Stimulated activated CD8-positive, alpha-beta memory T cell treated with anti-CD3 and anti-CD28 coated beads, Interleukin-4, amount 100 ng/mL, for 4 hours (primary cell): ENCODE results near the gene FAM241B.

ENCODE experiments used
- DNase-seq, 2 donors: peaks; one replicate each; pipeline ENCODE4 v3.0.0-alpha.2; 2020; ENCODE audit warnings: low read depth in 2 of 2, low spot score in 1 of 2

FAM241B gene

DNA sequence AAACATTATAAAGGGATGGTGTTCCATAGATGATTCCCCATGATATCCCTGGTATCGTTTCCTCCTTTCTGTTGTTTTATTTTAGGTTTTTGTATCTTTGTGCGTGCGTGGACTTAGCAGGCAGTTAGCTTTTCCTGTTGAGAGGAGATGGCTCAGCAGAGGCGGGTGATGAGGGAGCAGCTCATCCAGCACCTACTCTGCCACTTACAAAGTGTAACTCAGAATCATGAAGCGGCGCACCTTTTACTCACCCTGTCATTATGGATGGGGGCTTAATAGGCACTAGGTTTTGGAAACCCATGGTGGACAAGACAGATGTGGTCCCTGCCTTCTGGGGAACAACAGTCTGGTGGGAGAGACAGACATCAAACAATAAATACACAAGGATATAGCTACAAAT lies 17.1 kb downstream of the FAM241B start:
- DNase-seq, result no peak

DNA sequence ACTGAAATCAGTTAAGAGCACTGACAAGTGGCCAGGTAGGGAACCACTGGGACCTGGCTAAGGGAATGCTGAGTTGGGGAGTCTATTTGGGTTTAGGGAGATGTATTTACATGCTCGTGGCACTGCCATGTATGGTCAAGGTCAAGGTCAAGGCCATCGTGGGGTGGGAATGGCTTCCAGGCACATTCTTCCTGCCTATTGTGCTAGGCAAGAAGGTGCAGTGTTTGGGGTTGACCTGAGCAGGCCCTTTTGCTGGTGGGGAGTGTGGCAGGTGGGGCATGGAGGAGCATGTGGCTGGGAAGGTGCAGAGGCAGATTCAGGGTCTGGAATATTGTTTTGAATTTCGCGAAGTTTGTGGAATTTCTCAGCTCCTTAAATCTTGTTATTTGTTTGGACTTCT lies 17.8 kb downstream of the FAM241B start:
- no peak for DNase-seq

DNA sequence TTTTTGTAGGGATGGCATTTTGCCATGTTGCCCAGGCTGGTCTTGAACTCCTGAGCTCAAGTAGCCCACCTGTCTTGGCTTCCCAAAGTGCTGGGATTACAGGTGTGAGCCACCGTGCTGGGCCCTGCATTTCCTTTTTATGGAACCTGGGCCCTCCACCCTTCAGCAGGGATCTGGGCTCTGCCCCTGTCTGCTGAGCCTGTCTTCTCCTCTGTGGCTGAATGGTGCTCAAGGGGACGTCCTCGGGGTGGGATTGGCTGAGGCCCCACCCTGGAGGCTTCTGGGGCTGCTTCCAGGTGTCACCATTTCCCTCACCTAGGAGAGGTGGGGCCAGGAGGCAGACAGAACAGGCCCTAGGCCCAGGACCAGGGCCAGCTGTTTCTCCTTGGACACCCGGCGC lies 18.4 kb downstream of the FAM241B start:
- DNase-seq, result no peak

DNA sequence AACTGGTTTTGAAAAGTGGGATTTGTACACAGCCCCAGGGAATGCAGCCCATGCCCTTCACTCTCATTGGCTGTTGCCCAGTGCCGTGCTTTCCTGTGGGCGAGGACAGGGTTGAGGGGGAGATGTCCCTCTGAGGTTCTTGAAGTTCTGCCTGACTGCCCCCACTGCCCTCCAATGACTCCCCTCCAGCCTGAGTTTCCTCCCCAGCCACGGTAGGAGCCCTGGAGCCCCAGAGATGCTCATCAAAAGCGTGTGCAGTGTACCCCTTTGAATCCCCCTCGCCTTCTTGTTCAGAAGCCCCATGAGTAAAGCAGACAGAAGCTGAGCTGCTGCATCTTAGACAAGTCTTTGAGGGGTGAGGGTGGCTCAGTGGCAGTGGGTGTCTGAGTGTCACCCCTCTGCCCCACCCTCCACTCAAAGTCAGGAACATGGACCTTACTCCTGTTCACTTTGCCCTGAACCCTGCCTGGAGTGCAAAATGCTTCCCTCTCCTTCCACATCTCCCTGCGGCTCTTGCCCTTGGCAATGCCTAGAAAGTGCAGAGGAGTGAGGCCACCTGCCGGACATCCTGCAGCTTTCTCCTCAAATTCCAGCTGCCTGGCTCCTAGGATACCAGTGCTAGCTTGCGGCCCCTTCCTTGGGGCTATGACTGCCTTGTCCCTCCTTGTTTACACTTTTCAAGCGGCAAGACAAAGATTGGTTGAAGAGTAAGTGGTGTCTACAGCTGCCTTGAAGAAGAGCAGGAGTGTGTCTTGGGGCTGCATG lies 19.9 kb downstream of the FAM241B start:
- DNase-seq, result no peak

DNA sequence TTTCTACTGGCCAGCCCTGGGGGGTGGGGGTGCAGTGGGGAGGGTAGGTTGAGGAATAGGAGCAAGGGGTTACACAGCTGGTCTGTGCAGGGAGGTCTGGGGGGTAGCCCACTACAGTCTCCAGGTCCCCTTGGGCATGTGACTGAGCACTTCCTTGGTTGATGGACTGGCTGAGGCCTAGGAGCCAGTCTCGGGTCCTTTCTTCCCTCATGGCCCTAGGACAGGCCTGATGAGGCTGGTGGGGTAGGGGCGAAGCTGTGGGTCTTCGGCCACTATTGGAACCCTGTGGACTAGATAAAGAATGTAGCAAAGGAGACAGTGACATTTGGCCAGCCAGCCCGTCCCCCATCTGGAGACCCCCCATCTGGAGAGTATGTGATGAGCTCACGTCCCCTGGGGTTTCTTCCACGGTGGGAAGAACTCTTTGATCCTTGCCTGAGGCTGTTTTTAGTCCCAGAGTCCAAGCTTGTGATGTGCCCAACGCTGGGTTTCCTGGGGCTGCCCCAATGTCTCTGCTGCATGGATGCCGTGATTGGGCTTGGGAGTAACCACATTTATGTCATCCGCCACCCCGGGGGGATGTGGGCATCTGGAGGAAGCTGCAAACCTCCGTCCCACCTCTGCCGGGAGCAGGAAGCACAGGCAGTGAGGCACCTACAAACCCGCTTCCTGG lies 20.7 kb downstream of the FAM241B start:
- no peak for DNase-seq

DNA sequence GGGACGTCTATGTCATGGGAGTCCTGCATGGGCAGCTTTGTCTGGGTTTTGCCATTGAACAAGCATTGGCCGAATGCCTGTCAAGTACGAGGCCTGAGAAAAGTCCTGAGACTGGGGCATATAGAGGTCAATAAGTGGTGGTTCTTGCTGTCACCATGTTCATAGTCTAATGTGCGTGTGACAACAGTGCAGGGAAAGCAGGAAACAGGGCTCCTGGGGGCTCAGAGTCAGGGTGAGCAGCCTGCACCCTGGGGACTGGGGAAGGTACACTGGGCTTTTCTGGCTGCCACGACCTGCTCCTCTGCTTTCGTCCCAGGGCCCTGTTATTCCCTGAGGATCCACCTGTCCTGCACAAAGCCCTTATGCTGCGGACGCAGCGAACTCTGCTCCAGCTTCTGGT lies 21.3 kb downstream of the FAM241B start:
- DNase-seq, result no peak

DNA sequence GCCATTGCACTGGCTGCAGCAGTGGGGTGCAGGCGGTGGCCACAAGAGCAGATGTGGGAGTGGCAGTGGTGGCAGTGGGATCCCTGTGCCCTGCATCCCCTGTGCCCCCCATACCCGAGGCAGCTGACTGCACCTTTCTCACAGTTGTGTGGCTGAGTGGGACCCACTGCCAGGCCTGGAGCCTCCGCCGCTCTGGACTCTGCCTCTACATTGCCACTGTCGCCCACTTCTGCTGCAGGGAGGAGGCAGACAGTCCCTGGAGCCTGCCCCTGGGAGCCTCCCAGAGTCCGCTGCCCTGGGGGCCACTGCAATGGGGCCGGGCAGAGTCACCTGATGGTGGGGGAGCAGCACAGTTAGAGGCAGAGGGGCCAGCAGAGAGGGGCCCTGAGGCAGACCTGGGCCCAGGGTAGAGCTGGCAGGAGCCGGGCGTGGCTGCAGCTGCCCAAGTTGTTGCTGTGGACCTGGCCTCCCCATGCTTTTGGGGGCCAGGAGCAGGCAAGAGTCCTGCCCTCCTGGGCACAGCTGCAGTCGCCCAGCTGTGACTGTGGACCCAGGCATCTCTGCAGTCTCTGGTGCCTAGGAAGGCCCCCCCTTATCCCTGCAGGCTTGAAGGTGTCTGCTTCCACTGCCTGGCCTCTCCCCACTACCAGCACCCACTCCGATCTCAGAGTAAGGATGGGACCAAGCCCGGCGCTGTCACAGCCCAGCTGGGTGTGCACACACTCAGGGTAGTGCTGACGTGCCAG lies 22.2 kb downstream of the FAM241B start:
- no peak for DNase-seq

DNA sequence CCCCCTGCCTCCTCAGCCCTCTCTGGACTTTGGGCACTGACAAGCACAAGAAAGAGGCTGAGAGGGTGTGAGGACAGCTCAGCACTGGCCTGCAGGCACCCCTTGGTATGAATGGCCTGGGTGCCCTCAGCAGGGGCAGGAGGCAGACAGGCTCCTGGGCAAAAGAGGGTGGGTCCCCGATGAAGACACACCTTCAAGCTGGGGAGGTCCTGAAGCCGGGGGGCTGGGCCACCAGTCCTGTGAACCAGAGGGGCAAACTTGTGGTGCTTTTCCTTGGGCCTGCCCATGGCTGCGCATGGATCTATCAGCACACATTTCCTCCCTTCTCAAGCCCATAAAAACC lies 22.8 kb downstream of the FAM241B start:
- no peak for DNase-seq

DNA sequence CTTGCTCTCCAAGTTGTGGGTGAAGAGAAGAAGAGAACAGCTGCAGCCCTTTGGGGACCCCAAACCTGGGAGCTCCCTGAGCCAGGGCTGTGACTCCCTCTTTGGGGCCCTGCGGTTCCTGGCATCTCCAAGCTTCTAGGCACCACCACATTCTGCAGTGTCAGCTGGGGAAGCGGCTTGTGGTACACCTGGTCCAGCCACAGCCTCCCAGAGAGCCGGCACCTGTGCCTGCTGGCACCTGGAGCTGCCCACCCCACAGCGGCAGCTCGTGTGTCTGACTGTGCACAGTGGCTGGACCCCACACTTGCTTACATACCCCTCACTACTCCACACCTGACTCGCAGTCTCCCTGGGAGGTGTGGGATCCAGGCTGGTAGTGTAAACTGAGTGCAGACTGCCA lies 23.5 kb downstream of the FAM241B start:
- DNase-seq, result no peak

DNA sequence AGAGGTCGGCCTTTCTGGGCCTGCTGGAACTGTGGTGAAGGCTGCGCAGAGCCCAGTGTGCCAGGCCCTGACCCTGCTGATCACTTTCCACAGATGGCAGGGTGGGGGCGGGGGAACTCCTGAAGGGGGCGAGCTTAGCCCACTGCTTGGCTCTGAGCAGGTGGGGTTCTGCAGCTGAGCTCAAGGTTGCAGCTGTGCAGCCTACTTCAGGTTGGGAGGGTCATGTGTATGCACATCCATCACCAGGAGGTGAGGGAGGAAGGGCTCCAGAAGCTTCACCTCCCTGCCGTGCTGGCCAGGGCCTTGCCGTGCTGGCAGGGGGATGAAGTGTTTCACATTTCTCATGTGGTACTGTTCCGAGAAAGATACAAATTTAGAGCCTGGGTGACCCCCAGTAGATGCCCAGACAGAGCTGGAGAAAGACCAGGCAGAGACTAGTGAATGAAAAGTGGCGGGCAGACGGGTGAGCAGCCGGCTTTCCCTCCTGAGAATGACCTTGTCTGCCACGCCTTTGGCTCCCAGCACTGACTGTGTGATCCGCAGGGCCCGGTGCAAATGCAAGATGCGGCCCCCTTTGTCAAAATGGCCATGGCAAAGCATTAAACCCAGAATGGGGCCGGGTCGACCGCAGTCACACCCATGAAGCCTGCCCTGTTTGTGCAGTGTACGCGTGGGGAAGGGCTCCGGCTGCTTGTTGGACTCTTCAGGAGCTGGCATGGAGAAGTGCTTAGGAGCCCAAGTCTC lies 25.2 kb downstream of the FAM241B start:
- DNase-seq, result no peak

DNA sequence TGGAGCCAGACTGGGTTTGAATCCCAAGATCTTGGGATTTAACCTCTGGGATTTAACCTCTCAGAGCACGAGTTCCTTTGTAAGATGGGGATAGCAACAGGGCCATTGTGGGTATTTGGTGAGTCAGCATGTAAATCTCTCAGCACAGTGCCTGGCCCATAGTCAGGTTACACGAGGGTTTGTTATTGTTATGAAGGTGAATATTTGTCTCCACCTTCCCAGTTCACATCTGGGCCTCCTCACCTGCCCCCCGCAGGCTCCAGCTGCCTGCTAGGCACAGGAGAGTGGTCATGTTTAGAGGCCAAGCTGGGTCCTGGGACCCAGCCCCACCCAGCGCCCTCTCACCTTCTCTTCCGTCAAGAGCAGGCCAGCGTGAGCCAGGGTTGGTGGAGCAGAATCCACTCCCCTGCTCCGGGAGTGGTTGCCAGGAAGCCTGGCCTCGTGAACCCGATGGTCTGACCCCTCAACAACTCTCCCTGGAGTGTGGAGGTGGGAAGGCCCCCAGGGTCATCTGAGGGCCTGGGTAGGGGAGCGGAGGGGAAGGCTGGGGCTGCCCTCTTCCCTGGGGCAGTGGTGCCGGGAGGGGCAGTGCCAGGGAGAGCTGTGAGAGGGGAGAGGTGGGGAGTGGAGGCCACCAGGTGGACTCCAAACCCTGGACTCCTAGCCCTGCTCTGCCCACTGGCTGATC lies 26.0 kb downstream of the FAM241B start:
- no peak for DNase-seq

DNA sequence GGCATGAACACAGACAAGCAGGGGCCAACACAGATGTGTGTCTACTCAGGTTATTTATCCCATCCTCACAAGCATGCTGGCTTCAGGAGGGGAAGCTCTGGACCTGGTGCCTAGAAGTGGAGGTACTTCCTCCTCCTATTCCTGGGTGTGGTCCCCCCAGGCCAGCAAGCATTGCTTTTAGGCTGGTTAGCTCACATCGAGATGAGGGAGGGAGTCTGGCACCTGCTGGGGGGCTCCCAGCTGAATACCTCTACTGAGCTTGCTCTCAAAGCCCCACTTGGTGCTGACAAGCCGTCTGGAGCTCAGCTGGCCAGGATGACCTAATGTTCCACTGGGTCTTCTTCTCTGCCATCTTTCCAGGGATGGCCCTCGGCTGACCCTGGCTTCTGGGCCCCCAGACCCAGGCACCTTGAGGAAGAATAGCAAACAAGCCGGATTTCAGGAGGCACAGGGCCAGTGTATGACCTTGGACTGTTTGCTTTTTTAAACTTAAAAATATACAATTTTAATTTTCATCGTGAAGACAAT lies 26.8 kb downstream of the FAM241B start:
- no peak for DNase-seq

DNA sequence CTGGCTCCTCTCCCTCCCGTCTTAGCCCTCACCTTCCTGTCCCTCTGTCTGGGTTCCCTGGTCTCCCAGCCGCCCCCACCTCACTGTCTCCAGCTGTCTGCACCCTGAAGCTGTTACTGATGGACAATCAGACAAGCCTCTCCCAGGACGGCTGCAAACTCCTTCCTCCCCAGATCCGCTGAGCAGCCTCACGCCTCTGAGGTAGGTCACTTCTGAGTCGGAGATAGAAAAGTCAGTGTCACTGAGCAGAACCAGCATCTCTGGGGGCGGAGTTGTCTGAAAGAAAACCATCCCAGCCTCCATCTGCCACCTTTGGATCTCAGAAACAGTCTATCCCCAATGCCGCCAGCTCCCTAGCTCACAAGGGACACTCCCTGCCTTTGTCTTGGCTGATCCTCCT lies 27.4 kb downstream of the FAM241B start:
- DNase-seq, result no peak

DNA sequence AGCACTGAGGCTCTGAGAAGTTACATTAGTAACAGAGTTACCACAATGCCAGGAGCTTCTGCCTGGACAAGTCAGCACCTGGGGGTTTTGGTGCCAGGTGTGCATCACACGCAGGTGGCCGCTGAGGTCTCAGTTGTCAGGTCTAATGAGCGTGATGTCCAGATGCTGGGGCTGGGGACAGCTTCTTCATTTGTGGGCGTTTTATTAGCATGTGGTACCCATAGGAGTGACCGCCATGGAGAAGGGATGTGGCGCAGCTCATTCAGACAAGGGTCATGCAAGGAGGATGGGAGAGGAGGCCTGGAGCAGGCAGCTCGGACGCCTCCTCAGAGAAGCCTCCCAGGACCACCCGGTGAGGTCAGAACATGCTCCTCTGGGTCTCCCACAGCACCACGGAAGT lies 27.8 kb downstream of the FAM241B start:
- no peak for DNase-seq

DNA sequence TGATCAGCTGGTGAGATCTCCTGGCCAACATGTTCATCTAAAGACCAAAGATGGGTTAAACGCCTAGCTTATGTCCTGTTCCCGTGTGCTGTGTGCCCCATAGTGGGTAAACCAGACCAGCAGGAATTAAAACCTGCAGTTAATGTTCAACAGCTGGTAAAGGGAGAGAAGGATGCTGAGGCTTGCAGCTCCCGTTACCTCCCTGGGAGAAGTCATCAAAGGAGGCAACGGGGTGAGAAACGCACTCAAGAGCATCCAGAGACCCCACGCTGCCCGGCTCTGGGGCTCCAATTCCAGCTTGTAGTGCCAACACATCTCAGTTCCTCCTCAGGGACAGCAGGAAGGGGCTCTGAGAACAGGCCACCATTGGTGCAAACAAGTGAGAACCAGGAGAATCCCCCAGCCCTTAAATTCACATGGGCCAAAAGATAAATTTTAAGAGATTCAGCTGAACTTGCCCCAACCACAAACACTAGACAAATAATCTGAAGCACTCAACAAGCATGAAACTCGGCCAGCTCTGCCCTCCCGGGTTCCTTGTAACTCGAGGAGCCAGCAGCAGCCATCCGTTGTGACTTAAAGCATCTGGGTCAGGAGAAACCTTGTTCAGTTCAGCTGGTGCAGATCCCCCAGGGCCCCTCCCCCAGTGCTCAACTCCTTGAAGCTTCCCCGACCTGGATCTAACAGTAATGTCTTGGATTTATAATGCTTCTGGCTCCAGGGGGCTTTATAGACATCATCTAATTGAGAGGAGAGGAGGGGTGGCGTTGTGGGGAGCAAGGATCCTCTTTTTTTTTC lies 29.4 kb downstream of the FAM241B start:
- DNase-seq, result no peak

DNA sequence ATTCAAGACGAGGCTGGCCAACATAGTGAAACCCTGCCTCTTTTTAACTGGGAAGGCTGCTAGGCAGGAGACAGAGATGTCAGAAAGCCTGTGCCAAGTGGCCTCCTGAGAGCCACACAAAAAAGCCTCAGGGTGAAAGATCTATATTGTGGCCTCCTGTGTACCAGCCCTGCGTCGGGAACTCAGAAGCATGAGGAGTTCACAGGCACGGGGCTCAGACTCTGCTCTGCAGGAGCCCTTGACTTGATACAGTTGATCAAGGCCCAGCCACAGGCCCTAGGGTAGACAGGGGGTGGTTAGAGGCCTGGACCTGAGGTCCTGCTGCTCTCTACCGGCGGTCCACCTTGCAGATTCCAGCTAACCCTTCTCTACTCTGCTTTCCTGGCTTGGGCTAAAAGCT lies 30.2 kb downstream of the FAM241B start:
- no peak for DNase-seq

DNA sequence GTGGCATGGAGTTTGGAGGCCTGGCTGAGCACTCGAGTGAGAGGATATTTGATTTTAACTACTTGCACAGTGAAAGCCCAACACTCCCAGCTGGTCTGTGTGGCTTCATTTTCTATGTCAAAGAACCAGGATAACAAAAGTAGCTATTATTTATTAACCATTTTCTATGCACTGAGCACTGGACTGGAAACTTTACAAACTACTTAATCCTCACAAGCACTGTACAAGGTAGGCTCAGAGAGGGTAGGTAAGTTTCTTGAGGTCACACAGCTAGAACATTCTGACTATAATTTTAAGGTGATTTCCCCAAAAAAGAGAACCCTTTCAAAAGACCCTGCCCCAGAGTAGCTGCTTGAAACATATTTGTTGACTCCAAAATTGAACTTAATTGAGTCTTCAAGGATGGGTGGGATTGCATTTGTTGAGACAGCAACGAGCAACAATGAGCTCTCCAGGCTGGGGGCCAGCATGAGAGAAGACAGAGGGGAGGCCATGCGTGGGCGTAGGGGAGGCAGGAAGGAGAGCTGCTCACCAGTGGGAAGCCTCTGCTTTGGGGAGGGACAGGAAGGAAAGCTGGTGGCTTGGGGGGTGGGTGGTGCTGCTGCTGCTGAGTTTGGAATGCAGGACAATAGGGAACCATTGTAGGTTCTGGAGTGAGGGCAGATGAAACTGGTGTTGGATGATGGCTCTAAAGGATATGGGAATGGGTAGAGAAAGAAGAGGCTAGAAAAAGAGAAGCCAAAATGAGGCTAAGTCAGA lies 31.5 kb downstream of the FAM241B start:
- DNase-seq, result no peak

DNA sequence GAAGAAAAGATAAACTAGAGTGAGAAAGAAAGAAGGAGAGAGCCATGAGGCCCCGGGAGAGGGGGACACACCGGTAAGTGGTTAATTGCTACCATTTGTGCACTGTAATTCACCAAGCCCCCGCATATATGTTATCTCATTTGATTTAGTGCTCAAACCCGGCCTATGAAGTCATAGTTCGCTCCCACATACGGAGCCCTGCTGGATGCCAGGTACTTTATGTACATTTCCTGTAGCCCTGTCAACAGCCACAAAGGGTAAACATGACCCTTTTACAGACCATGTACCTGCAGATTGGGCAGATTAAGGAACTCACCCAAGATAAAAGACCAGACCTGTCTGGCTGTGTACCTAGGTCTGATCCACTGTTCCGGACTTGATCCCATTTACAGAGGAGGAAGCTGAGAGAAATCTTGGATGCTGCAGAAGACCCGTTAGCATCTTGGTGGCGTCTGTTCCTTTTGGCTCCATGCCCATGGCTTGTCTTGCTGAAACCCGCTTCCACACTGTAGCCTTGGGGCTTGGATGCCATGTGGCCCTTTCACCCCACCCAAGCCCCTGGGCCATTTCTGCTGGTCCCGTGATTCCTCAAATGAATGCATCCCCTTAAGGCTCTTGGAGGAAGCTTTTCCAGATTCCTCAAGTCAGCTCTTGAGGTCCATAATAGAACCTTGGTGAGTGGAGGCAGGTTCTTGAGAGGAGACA lies 32.3 kb downstream of the FAM241B start:
- DNase-seq, result no peak

DNA sequence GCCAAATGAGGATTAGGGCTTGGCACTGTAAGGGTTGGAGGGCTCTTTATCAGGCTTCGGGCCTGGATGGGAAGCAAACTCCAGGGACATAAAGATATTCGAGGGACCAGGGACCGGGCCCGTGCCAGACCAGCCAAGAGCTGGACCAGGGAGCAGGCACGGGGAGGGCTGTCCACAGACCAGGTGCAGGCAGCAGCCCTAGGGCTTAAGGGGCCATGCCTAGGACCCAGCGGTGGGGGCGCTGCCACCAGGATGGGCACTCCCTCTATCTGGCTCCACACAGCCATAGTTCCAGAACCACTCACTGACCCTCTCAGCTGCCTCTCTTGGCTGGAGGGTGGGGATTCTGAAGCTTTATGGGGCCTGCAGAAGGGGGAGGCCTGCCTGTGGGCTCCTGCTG lies 32.9 kb downstream of the FAM241B start:
- no peak for DNase-seq
